Calu3 (cell line): ENCODE results near the gene NDUFS5. TPM values are rescaled to one million over a fixed set of nuclear protein-coding genes. Genes with fewer than 3 reads are reported as not detected.
"Not testable (repeated sequence)": the region's sequence is repeated elsewhere in the genome, so short reads cannot be mapped to it uniquely, and the experiment has no call there.

Source experiments
- BruUV-seq: library from RNA; stranded (reverse); fragments of 400-500 nt; replicated peaks from 2 replicates; lab custom pipeline; 2021; lab: Mats Ljungman, UMichigan
- CTCF ChIA-PET: fragments of 300-600 bp; sonication (Branson Sonifier 250); formaldehyde crosslinking; loops from one replicate; lab custom pipeline; 2022; ENCODE audit warnings: antibody characterized with exemption; lab: Charles Lee
- DNase-seq: peaks from one replicate; pipeline ENCODE4 v3.0.0; 2022
- H3K27ac Mint-ChIP-seq: one replicate; pipeline ENCODE4 v1.8.0; 2022; ENCODE audit warnings: mixed read lengths; ENCODE audit not compliant: unreplicated experiment
- H3K27me3 Mint-ChIP-seq: one replicate; pipeline ENCODE4 v1.8.0; 2022; ENCODE audit warnings: mixed read lengths; ENCODE audit not compliant: unreplicated experiment
- H3K36me3 Mint-ChIP-seq: one replicate; pipeline ENCODE4 v1.8.0; 2022; ENCODE audit warnings: mild to moderate bottlenecking, moderate library complexity, mixed read lengths; ENCODE audit not compliant: insufficient read depth, unreplicated experiment
- H3K4me1 Mint-ChIP-seq: one replicate; pipeline ENCODE4 v1.8.0; 2022; ENCODE audit warnings: mild to moderate bottlenecking, low read depth, mixed read lengths; ENCODE audit not compliant: unreplicated experiment
- H3K4me3 Mint-ChIP-seq: one replicate; pipeline ENCODE4 v1.8.0; 2022; ENCODE audit warnings: mild to moderate bottlenecking, low read depth, moderate library complexity, mixed read lengths; ENCODE audit not compliant: unreplicated experiment
- H3K9me3 Mint-ChIP-seq: one replicate; pipeline ENCODE4 v1.8.0; 2022; ENCODE audit warnings: low read depth, mixed read lengths; ENCODE audit not compliant: unreplicated experiment
- intact Hi-C: fragments of 100-400 bp; cut with micrococcal nuclease; formaldehyde crosslinking; loops from one replicate; pipeline ENCODE4 v1.10.0; 2022; ENCODE audit not compliant: unreplicated experiment
- total RNA-seq: library from RNA; stranded (reverse); gene quantifications from 2 replicates; pipeline ENCODE4 v1.2.3, GENCODE V29; 2022
- TF ChIP-seq, protein P1 (sequence below): fragments of 200-600 bp; IDR thresholded peaks from one replicate; pipeline ENCODE4 v1.8.0; 2022; ENCODE audit warnings: antibody characterized with exemption; ENCODE audit not compliant: unreplicated experiment

Gene NDUFS5
- total RNA-seq, 1 experiment from 2014 or later = 170 TPM

DNA sequence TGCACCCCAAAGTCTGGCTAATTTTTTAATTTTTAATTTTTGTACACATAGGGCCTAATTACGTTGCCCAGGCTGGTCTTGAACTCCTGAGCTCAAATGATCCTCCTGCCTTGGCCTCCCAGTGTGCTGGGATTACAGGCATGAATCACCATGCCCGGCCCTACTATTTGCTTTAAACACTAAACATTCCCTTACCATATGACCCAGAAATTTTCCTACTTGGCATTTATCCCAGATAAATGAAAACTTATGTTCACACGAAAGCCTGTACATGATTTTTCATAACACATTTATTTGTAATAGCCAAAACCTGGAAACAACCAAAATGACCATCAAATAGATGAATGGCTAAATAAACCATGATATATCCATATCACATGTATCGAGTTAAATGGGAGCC is 35.8 kb downstream of the NDUFS5 start:
- Mint-ChIP-seq H3K4me3 (no peak overlapping the region), H3K36me3 (no peaks in the 10 kb centered on the region), H3K27ac (no peak overlapping the region), H3K4me1 (no peaks in the 10 kb centered on the region), H3K9me3 (no peaks in the 10 kb centered on the region), H3K27me3 (no peaks in the 10 kb centered on the region)
- TF ChIP-seq, protein P1, sequence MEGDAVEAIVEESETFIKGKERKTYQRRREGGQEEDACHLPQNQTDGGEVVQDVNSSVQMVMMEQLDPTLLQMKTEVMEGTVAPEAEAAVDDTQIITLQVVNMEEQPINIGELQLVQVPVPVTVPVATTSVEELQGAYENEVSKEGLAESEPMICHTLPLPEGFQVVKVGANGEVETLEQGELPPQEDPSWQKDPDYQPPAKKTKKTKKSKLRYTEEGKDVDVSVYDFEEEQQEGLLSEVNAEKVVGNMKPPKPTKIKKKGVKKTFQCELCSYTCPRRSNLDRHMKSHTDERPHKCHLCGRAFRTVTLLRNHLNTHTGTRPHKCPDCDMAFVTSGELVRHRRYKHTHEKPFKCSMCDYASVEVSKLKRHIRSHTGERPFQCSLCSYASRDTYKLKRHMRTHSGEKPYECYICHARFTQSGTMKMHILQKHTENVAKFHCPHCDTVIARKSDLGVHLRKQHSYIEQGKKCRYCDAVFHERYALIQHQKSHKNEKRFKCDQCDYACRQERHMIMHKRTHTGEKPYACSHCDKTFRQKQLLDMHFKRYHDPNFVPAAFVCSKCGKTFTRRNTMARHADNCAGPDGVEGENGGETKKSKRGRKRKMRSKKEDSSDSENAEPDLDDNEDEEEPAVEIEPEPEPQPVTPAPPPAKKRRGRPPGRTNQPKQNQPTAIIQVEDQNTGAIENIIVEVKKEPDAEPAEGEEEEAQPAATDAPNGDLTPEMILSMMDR = no peak
- CTCF ChIA-PET = interaction anchor here (0.6 kb wide), 1 partner anchor 117 kb away, joined by 3 read pairs; no protein-coding TSS in a partner anchor
- no peak for DNase-seq
- no TSS peak for BruUV-seq
- intact Hi-C loops = no loop called here

DNA sequence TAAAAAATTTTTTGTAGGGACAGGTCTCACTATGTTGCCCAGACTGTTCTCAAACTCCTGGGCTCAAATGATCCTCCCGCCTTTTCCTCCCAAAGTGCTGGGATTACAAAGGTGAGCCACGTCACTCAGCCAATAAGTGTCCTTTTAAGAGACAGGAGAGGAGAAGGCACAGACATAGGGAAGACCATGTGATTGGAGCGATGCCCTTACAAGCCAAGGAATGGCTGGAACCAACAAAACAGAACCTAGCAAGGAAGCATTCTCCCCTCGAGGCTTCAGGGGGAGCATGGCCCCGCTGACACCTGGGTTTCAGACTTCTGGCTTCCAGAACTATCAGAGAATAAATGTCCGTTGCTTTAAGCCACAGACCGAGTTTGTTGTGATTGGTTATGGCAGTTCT is 37.0 kb downstream of the NDUFS5 start:
- intact Hi-C loops = no loop called here
- no peak overlapping the region for H3K4me3 Mint-ChIP-seq
- no peak for DNase-seq
- H3K36me3 Mint-ChIP-seq = no peaks in the 10 kb centered on the region
- CTCF ChIA-PET = no interaction called here
- no peaks in the 10 kb centered on the region for H3K4me1 Mint-ChIP-seq
- TF ChIP-seq, protein P1 = no peak
- no peak overlapping the region for H3K27ac Mint-ChIP-seq
- H3K27me3 Mint-ChIP-seq = no peaks in the 10 kb centered on the region
- no TSS peak for BruUV-seq
- H3K9me3 Mint-ChIP-seq = no peaks in the 10 kb centered on the region

DNA sequence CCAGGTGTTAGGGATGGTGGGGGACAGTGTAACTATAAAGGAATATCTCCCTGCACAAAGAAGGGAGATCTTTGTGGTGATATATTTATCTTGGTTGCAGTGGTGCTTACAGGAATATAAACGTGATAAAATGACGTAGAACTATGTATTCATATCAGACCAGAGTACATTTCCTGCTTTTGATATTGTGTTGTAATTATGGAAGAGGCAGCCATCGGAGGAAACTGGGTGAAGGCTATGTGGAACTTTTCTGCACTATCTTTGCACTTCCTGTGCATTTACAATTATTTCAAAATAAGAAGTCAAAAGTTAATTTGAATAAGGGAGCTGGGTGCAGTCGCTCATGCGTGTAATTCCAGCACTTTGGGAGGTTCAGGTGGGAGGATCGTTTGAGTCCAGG is 37.6 kb downstream of the NDUFS5 start:
- Mint-ChIP-seq H3K9me3 (no peaks in the 10 kb centered on the region), H3K4me1 (no peaks in the 10 kb centered on the region), H3K4me3 (no peak overlapping the region), H3K27me3 (no peaks in the 10 kb centered on the region), H3K36me3 (no peaks in the 10 kb centered on the region), H3K27ac (no peak overlapping the region)
- no peak for DNase-seq
- TF ChIP-seq, protein P1 = no peak
- CTCF ChIA-PET = no interaction called here
- BruUV-seq = no TSS peak
- intact Hi-C loops = no loop called here

DNA sequence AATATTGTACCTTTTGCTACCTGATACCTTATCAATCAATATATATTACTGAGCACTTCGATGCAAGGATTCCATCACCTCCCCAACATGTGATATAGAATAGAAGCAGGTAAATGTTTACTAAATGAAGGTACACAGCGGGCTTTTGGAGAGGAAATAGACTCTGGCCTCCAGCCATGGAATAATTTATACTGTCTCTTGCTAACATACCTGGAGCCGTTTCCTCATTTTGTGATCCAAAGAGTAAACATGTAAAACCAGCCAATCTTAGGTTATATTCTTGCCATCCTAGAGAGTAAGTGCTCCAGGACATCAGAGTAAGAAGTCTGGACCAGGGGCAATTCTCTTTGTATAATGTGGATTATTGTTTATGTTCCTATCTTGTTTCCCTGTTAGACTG is 39.4 kb downstream of the NDUFS5 start:
- no peak overlapping the region for H3K4me3 Mint-ChIP-seq
- H3K27me3 Mint-ChIP-seq = no peaks in the 10 kb centered on the region
- BruUV-seq = no TSS peak
- no peaks in the 10 kb centered on the region for H3K9me3 Mint-ChIP-seq
- TF ChIP-seq, protein P1 = no peak
- no peak overlapping the region for H3K27ac Mint-ChIP-seq
- no peak for DNase-seq
- no peaks in the 10 kb centered on the region for H3K4me1 Mint-ChIP-seq
- no peaks in the 10 kb centered on the region for H3K36me3 Mint-ChIP-seq
- CTCF ChIA-PET = no interaction called here
- intact Hi-C loops = no loop called here

DNA sequence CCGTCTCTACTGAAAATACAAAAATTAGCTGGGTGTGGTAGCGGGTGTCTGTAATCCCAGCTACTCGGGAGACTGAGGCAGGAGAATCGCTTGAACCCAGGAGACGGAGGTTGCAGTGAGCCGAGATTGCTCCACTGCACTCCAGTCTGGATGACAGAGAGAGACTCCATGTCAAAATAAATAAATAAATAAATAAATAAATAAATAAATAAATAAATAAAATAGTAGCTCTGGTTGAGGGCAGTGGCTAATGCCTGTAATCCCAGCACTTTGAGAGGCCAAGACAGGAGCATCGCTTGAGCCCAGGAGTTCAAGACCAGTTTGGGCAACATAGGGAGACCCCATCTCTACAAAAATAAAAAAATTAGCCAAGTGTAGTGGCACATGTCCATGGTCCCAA is 42.1 kb downstream of the NDUFS5 start:
- H3K27me3 Mint-ChIP-seq, H3K4me1 Mint-ChIP-seq, BruUV-seq, intact Hi-C loops, H3K9me3 Mint-ChIP-seq, H3K4me3 Mint-ChIP-seq, CTCF ChIA-PET, DNase-seq, H3K27ac Mint-ChIP-seq, H3K36me3 Mint-ChIP-seq: not testable (repeated sequence)

DNA sequence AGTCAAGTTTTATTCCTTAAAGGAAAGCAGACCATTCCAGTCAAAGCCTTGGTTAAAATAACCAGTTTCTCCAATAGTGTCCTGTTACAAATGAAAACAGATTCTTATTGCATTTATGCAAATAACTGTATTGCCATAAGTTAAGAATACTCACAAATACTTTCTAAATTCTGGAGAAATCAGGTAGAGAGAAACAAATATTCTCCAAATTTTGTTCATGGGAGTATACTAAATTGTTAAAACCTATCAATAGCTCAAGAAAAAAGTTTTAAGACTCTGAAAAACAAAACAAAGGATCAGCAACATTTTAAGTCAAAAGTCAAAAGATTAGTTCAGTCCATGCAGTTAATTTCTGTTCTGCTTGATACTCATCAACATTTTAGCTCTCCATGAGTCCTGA is 45.4 kb downstream of the NDUFS5 start:
- H3K36me3 Mint-ChIP-seq, DNase-seq, H3K4me1 Mint-ChIP-seq, H3K27ac Mint-ChIP-seq, BruUV-seq, H3K27me3 Mint-ChIP-seq, H3K9me3 Mint-ChIP-seq, intact Hi-C loops, H3K4me3 Mint-ChIP-seq, CTCF ChIA-PET: not testable (repeated sequence)
